ENCODE data around the gene FITM2. TPM values are rescaled to one million over a fixed set of nuclear protein-coding genes. Genes with fewer than 3 reads are reported as not detected.

Gene FITM2
- total and polyA plus RNA-seq, 2 donors (not counting 3 experiments of a cell fraction or from before 2014, with no cell fraction given): 4.4 to 7.7 TPM

DNA sequence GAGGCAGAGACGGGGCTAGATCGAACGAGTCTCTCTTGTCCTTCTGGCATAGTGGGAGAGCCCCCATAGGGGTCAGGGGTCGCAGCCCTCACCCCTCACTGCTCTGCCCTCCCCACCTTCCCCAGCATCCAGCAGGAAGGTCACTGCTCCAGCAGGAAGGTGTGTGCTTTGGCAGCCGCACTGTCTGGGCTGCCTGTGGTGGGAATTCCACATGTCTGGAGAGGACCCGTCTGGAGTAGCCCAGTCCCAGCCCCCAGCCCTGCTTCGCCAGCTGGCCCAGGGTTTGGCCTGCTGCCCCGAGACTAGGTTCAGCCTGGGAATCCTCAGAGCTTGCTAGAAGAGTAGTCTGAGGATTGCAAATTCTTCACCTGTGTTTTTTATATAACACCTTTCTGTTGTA lies 23.3 kb upstream of the FITM2 start:
- Histone ChIP-seq H2AFZ (ENCODE audit: low read depth, low read length) (no peak overlapping the region), H4K20me1 (replicated peaks; ENCODE audit: control insufficient read depth, extremely low read depth, insufficient read depth, low read length) (no peaks in the 10 kb centered on the region), H3K4me2 (ENCODE audit: insufficient read depth, low read length) (no peak overlapping the region), H3K4me3 (replicated peaks in 1 of 3; ENCODE audit: insufficient read depth in 1 of 3, low read depth in 1 of 3, low read length in 3 of 3) (no peak overlapping the region), H3K27ac (ENCODE audit: insufficient read depth, low read depth, low read length) (no peak overlapping the region), H3K27me3 (ENCODE audit: control insufficient read depth in 2 of 2, insufficient read depth in 2 of 2, low read length in 2 of 2) (peaks cover 0 to 6% of the 10 kb centered on the region in 2 experiments), H3K79me2 (ENCODE audit: control insufficient read depth, insufficient read depth, low read length) (no peaks in the 10 kb centered on the region), H3K4me1 (ENCODE audit: control insufficient read depth, extremely low read depth, insufficient read depth, low read length) (no peaks in the 10 kb centered on the region), H3K9ac (replicated peaks; ENCODE audit: extremely low read depth, insufficient read depth, low read length) (no peak overlapping the region), H3K36me3 (ENCODE audit: control insufficient read depth in 2 of 2, extremely low read depth in 1 of 2, insufficient read depth in 2 of 2, low read length in 2 of 2) (no peaks in the 10 kb centered on the region), H3K9me3 (replicated peaks; ENCODE audit: control insufficient read depth, insufficient read depth, low read length) (no peaks in the 10 kb centered on the region), H3K9me1 (replicated peaks; ENCODE audit: control insufficient read depth, extremely low read depth, insufficient read depth, low read length) (no peaks in the 10 kb centered on the region)
- intact Hi-C loops (cut with micrococcal nuclease): no loop called here
- ChIA-PET POLR2A (no interaction called here), CTCF (no interaction called here)
- TF ChIP-seq, protein P1, sequence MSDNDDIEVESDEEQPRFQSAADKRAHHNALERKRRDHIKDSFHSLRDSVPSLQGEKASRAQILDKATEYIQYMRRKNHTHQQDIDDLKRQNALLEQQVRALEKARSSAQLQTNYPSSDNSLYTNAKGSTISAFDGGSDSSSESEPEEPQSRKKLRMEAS (IDR thresholded peaks at IDR 0.05; ENCODE audit: insufficient read depth, insufficient read length): no peak
- TF ChIP-seq GATA2 (IDR thresholded peaks at IDR 0.05; ENCODE audit: insufficient read depth, insufficient read length, low read depth, low read length): no peak
- no peak for TF ChIP-seq POLR2AphosphoS5 (IDR thresholded peaks at IDR 0.05; ENCODE audit: insufficient read depth, low read depth, low read length)
- TF ChIP-seq FOS (IDR thresholded peaks at IDR 0.05; ENCODE audit: borderline replicate concordance, insufficient read depth, low read length): no peak
- TF ChIP-seq POLR2A (IDR thresholded peaks at IDR 0.05; ENCODE audit: low read depth, low read length): no peak
- TF ChIP-seq, protein P2, sequence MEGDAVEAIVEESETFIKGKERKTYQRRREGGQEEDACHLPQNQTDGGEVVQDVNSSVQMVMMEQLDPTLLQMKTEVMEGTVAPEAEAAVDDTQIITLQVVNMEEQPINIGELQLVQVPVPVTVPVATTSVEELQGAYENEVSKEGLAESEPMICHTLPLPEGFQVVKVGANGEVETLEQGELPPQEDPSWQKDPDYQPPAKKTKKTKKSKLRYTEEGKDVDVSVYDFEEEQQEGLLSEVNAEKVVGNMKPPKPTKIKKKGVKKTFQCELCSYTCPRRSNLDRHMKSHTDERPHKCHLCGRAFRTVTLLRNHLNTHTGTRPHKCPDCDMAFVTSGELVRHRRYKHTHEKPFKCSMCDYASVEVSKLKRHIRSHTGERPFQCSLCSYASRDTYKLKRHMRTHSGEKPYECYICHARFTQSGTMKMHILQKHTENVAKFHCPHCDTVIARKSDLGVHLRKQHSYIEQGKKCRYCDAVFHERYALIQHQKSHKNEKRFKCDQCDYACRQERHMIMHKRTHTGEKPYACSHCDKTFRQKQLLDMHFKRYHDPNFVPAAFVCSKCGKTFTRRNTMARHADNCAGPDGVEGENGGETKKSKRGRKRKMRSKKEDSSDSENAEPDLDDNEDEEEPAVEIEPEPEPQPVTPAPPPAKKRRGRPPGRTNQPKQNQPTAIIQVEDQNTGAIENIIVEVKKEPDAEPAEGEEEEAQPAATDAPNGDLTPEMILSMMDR (IDR thresholded peaks at IDR 0.05; ENCODE audit: extremely low read depth in 1 of 2, insufficient read depth in 1 of 2, low read depth in 1 of 2, low read length in 2 of 2): no peak
- no peak for TF ChIP-seq MYC (IDR thresholded peaks at IDR 0.05; ENCODE audit: low read depth, low read length)
- no peak for TF ChIP-seq EZH2 (IDR thresholded peaks at IDR 0.05; ENCODE audit: borderline replicate concordance, low read depth, low read length, severe bottlenecking)
- no peak for TF ChIP-seq JUN (IDR thresholded peaks at IDR 0.05; ENCODE audit: borderline replicate concordance, insufficient read depth, insufficient read length, low read depth)
- DNase-seq (ENCODE audit: low read depth, low spot score) (no peak), FAIRE-seq (no peak)
- dilution Hi-C loops (cut with MboI; ENCODE audit: extremely low pct_ligation_motif_present, low sequenced_read_pairs): no loop called here
- BruUV-seq (replicated peaks): no TSS peak
